GM12864 (cell line): ENCODE measurements around the gene NCOA4.
A peak's percentile ranks its signal among the peaks of the same experiment; 100 is the strongest.

Experiments
- DNase-seq: peaks from one replicate; pipeline ENCODE4 v3.0.0-alpha.2; 2011; ENCODE audit warnings: low read depth
- H3K4me3 ChIP-seq: 2 replicates; pipeline ENCODE4 v1.5.1; 2011; ENCODE audit warnings: mild to moderate bottlenecking, low read depth, low read length, control low read depth
- CTCF ChIP-seq: IDR thresholded peaks from 2 replicates; pipeline ENCODE4 v1.5.1; 2011; ENCODE audit warnings: low read depth, mild to moderate bottlenecking, moderate library complexity, low read length, control low read depth, inconsistent platforms; ENCODE audit errors: missing control alignments

NCOA4 gene

GRCh38 chr10:46035923-46036849 is 5.8 kb upstream of the NCOA4 start:
- no peak overlapping the region for H3K4me3 ChIP-seq
- DNase-seq = no peak
- TF ChIP-seq CTCF = no peak

GRCh38 chr10:46033602-46034011 is 3.2 kb upstream of the NCOA4 start:
- TF ChIP-seq CTCF = no peak
- no peak for DNase-seq
- H3K4me3 ChIP-seq = no peak overlapping the region

- no peak for TF ChIP-seq CTCF
- no peak overlapping the region for H3K4me3 ChIP-seq
- no peak for DNase-seq
Observed at GRCh38 chr10:46031648-46032532, 1.5 kb upstream of the NCOA4 start.

- no peak for DNase-seq
- H3K4me3 ChIP-seq = peak overlapping the region; percentile 78
- no peak for TF ChIP-seq CTCF
Observed at GRCh38 chr10:46029461-46030030, 877 bp downstream of the NCOA4 start.

- peak overlapping the region; percentile 78 for H3K4me3 ChIP-seq
- peak; percentile 48 for DNase-seq
- peak; percentile 64 for TF ChIP-seq CTCF
Observed at GRCh38 chr10:46028584-46029460, 1.6 kb downstream of the NCOA4 start.

GRCh38 chr10:46026106-46026505 is 4.3 kb downstream of the NCOA4 start:
- DNase-seq = no peak
- no peak for TF ChIP-seq CTCF
- no peak overlapping the region for H3K4me3 ChIP-seq
